HEK293 (cell line): ENCODE results near the gene RIPK4.

ENCODE experiments used
- BCL11B ChIP-seq: fragments of 450-650 bp; formaldehyde crosslinking; IDR thresholded peaks from 2 replicates; pipeline ENCODE4 v1.5.1; 2016; ENCODE audit warnings: low read depth, missing biosample characterization, missing genetic modification characterization
- EGR2 ChIP-seq: fragments of 450-650 bp; formaldehyde crosslinking; IDR thresholded peaks from 2 replicates; pipeline ENCODE4 v1.5.1; 2016; ENCODE audit warnings: low read depth, missing biosample characterization, missing genetic modification characterization
- HOXD13 ChIP-seq: sonication (generic); formaldehyde crosslinking; IDR thresholded peaks from 2 replicates; pipeline ENCODE4 v1.8.0; 2022; ENCODE audit warnings: missing genetic modification reagents, borderline replicate concordance
- IKZF3 ChIP-seq: fragments of 450-650 bp; IDR thresholded peaks from 2 replicates; pipeline ENCODE4 v1.5.0; 2018; ENCODE audit warnings: missing biosample characterization, mild to moderate bottlenecking, missing genetic modification characterization, moderate library complexity
- KLF8 ChIP-seq: fragments of 450-650 bp; formaldehyde crosslinking; IDR thresholded peaks from 2 replicates; pipeline ENCODE4 v1.5.1; 2016; ENCODE audit warnings: missing biosample characterization, missing genetic modification characterization
- OSR2 ChIP-seq: fragments of 450-650 bp; formaldehyde crosslinking; IDR thresholded peaks from 2 replicates; pipeline ENCODE4 v1.5.1; 2016; ENCODE audit warnings: missing biosample characterization, missing genetic modification characterization
- PRDM1 ChIP-seq: fragments of 450-650 bp; formaldehyde crosslinking; IDR thresholded peaks from 2 replicates; pipeline ENCODE4; 2016; ENCODE audit warnings: missing biosample characterization, missing genetic modification characterization
- RBAK ChIP-seq: fragments of 450-650 bp; formaldehyde crosslinking; IDR thresholded peaks from 2 replicates; pipeline ENCODE4 v1.5.1; 2016; ENCODE audit warnings: missing biosample characterization, missing genetic modification characterization
- SETDB1 ChIP-seq: IDR thresholded peaks from one replicate; pipeline ENCODE4 v1.6.1; 2017; ENCODE audit warnings: mild to moderate bottlenecking, low read length, moderate library complexity, mixed read lengths; ENCODE audit not compliant: insufficient read length
- SP3 ChIP-seq: fragments of 450-650 bp; formaldehyde crosslinking; IDR thresholded peaks from 2 replicates; pipeline ENCODE4 v1.5.1; 2016; ENCODE audit warnings: missing biosample characterization, missing genetic modification characterization
- TRIM28 ChIP-seq: IDR thresholded peaks from 2 replicates; pipeline ENCODE4 v1.6.1; 2011; ENCODE audit warnings: low read length, control low read depth, borderline replicate concordance
- TSHZ1 ChIP-seq: fragments of 450-650 bp; formaldehyde crosslinking; IDR thresholded peaks from 2 replicates; pipeline ENCODE4 v1.5.1; 2016; ENCODE audit warnings: missing biosample characterization, missing genetic modification characterization, borderline replicate concordance
- WT1 ChIP-seq: fragments of 450-650 bp; formaldehyde crosslinking; IDR thresholded peaks from 2 replicates; pipeline ENCODE4 v1.5.1; 2016; ENCODE audit warnings: missing biosample characterization, missing genetic modification characterization
- ZBTB1 ChIP-seq: fragments of 450-650 bp; formaldehyde crosslinking; IDR thresholded peaks from 2 replicates; pipeline ENCODE4 v1.5.1; 2016; ENCODE audit warnings: missing biosample characterization, missing genetic modification characterization
- ZBTB21 ChIP-seq: fragments of 450-650 bp; formaldehyde crosslinking; IDR thresholded peaks from 2 replicates; pipeline ENCODE4 v1.5.1; 2017; ENCODE audit warnings: missing biosample characterization, missing genetic modification characterization
- ZNF175 ChIP-seq: fragments of 450-650 bp; formaldehyde crosslinking; IDR thresholded peaks from 2 replicates; pipeline ENCODE4 v1.5.1; 2016; ENCODE audit warnings: missing biosample characterization, missing genetic modification characterization
- ZNF184 ChIP-seq: fragments of 450-650 bp; IDR thresholded peaks from 2 replicates; pipeline ENCODE4 v1.5.1; 2018; ENCODE audit warnings: missing biosample characterization, mild to moderate bottlenecking, missing genetic modification characterization
- ZNF19 ChIP-seq: fragments of 450-650 bp; formaldehyde crosslinking; IDR thresholded peaks from 2 replicates; pipeline ENCODE4; 2016; ENCODE audit warnings: missing biosample characterization, missing genetic modification characterization, low read depth
- ZNF324 ChIP-seq: fragments of 450-650 bp; formaldehyde crosslinking; IDR thresholded peaks from 2 replicates; pipeline ENCODE4 v1.5.1; 2016; ENCODE audit warnings: missing biosample characterization, missing genetic modification characterization
- ZNF510 ChIP-seq: fragments of 450-650 bp; formaldehyde crosslinking; IDR thresholded peaks from 2 replicates; pipeline ENCODE4 v1.5.1; 2018; ENCODE audit warnings: mild to moderate bottlenecking, missing genetic modification characterization, missing biosample characterization; ENCODE audit not compliant: insufficient replicate concordance
- ZNF629 ChIP-seq: fragments of 450-650 bp; formaldehyde crosslinking; IDR thresholded peaks from 2 replicates; pipeline ENCODE4 v1.5.1; 2017; ENCODE audit warnings: missing biosample characterization, missing genetic modification characterization
- ZNF664 ChIP-seq: fragments of 450-650 bp; formaldehyde crosslinking; IDR thresholded peaks from 2 replicates; pipeline ENCODE4 v1.5.1; 2016; ENCODE audit warnings: missing biosample characterization, missing genetic modification characterization
- ZNF677 ChIP-seq: fragments of 450-650 bp; IDR thresholded peaks from 2 replicates; pipeline ENCODE4 v1.5.0; 2018; ENCODE audit warnings: missing biosample characterization, mild to moderate bottlenecking, missing genetic modification characterization, moderate library complexity
- ZSCAN23 ChIP-seq: fragments of 450-650 bp; formaldehyde crosslinking; IDR thresholded peaks from 2 replicates; pipeline ENCODE4 v1.5.1; 2016; ENCODE audit warnings: missing biosample characterization, missing genetic modification characterization
- TF ChIP-seq, protein P1 (sequence below): fragments of 450-650 bp; formaldehyde crosslinking; IDR thresholded peaks from 2 replicates; pipeline ENCODE4 v1.5.1; 2016; ENCODE audit warnings: missing biosample characterization, missing genetic modification characterization
- TF ChIP-seq, protein P2 (sequence below): fragments of 450-650 bp; formaldehyde crosslinking; IDR thresholded peaks from 2 replicates; pipeline ENCODE4 v1.5.1; 2016; ENCODE audit warnings: missing biosample characterization, missing genetic modification characterization
- TF ChIP-seq, protein P3 (sequence below): fragments of 450-650 bp; formaldehyde crosslinking; IDR thresholded peaks from 2 replicates; pipeline ENCODE4 v1.5.1; 2016; ENCODE audit warnings: missing biosample characterization, missing genetic modification characterization
- TF ChIP-seq, protein P4 (sequence below): fragments of 450-650 bp; formaldehyde crosslinking; IDR thresholded peaks from 2 replicates; pipeline ENCODE4 v1.5.1; 2016; ENCODE audit warnings: missing biosample characterization, missing genetic modification characterization

RIPK4 gene

GRCh38 chr21:41706678-41707077, 60.2 kb downstream of the RIPK4 start (continued):
- TF ChIP-seq TSHZ1 (tag by site-specific recombination) (peak; percentile 69; the same call in 1 of the 2 replicates), IKZF3 (no peak), HOXD13 (no peak), SETDB1 (peak; percentile 94), SP3 (tag by site-specific recombination) (peak; percentile 30; the same call in 1 of the 2 replicates), ZNF677 (tag by site-specific recombination) (no peak), ZNF664 (tag by site-specific recombination) (0 out of 2 replicates have a peak, but pooled peaks have one; percentile 45), TRIM28 (peak; percentile 79), ZNF19 (0 out of 2 replicates have a peak, but pooled peaks have one; percentile 7), EGR2 (tag by site-specific recombination) (peak; percentile 100), BCL11B (tag by site-specific recombination) (no peak), ZNF175 (no peak), WT1 (tag by site-specific recombination) (peak; percentile 92), RBAK (tag by site-specific recombination) (peak; percentile 90), PRDM1 (tag by site-specific recombination) (peak; percentile 89), OSR2 (tag by site-specific recombination) (peak; percentile 66; the same call in 1 of the 2 replicates), ZSCAN23 (tag by site-specific recombination) (0 out of 2 replicates have a peak, but pooled peaks have one; percentile 41), ZBTB21 (tag by site-specific recombination) (0 out of 2 replicates have a peak, but pooled peaks have one; percentile 44), KLF8 (tag by site-specific recombination) (peak; percentile 68), ZNF324 (tag by site-specific recombination) (0 out of 2 replicates have a peak, but pooled peaks have one; percentile 64), ZBTB1 (tag by site-specific recombination) (no peak), ZNF184 (0 out of 2 replicates have a peak, but pooled peaks have one; percentile 10), ZNF510 (tag by site-specific recombination) (no peak), ZNF629 (tag by site-specific recombination) (peak; percentile 67)
- TF ChIP-seq, protein P1, sequence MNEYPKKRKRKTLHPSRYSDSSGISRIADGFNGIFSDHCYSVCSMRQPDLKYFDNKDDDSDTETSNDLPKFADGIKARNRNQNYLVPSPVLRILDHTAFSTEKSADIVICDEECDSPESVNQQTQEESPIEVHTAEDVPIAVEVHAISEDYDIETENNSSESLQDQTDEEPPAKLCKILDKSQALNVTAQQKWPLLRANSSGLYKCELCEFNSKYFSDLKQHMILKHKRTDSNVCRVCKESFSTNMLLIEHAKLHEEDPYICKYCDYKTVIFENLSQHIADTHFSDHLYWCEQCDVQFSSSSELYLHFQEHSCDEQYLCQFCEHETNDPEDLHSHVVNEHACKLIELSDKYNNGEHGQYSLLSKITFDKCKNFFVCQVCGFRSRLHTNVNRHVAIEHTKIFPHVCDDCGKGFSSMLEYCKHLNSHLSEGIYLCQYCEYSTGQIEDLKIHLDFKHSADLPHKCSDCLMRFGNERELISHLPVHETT, result peak; percentile 78; the same call in 1 of the 2 replicates
- TF ChIP-seq, protein P2, sequence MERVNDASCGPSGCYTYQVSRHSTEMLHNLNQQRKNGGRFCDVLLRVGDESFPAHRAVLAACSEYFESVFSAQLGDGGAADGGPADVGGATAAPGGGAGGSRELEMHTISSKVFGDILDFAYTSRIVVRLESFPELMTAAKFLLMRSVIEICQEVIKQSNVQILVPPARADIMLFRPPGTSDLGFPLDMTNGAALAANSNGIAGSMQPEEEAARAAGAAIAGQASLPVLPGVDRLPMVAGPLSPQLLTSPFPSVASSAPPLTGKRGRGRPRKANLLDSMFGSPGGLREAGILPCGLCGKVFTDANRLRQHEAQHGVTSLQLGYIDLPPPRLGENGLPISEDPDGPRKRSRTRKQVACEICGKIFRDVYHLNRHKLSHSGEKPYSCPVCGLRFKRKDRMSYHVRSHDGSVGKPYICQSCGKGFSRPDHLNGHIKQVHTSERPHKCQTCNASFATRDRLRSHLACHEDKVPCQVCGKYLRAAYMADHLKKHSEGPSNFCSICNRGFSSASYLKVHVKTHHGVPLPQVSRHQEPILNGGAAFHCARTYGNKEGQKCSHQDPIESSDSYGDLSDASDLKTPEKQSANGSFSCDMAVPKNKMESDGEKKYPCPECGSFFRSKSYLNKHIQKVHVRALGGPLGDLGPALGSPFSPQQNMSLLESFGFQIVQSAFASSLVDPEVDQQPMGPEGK (tag by site-specific recombination), result peak; percentile 54; the same call in 1 of the 2 replicates
- TF ChIP-seq, protein P3, sequence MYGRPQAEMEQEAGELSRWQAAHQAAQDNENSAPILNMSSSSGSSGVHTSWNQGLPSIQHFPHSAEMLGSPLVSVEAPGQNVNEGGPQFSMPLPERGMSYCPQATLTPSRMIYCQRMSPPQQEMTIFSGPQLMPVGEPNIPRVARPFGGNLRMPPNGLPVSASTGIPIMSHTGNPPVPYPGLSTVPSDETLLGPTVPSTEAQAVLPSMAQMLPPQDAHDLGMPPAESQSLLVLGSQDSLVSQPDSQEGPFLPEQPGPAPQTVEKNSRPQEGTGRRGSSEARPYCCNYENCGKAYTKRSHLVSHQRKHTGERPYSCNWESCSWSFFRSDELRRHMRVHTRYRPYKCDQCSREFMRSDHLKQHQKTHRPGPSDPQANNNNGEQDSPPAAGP, result peak; percentile 85
- TF ChIP-seq, protein P4, sequence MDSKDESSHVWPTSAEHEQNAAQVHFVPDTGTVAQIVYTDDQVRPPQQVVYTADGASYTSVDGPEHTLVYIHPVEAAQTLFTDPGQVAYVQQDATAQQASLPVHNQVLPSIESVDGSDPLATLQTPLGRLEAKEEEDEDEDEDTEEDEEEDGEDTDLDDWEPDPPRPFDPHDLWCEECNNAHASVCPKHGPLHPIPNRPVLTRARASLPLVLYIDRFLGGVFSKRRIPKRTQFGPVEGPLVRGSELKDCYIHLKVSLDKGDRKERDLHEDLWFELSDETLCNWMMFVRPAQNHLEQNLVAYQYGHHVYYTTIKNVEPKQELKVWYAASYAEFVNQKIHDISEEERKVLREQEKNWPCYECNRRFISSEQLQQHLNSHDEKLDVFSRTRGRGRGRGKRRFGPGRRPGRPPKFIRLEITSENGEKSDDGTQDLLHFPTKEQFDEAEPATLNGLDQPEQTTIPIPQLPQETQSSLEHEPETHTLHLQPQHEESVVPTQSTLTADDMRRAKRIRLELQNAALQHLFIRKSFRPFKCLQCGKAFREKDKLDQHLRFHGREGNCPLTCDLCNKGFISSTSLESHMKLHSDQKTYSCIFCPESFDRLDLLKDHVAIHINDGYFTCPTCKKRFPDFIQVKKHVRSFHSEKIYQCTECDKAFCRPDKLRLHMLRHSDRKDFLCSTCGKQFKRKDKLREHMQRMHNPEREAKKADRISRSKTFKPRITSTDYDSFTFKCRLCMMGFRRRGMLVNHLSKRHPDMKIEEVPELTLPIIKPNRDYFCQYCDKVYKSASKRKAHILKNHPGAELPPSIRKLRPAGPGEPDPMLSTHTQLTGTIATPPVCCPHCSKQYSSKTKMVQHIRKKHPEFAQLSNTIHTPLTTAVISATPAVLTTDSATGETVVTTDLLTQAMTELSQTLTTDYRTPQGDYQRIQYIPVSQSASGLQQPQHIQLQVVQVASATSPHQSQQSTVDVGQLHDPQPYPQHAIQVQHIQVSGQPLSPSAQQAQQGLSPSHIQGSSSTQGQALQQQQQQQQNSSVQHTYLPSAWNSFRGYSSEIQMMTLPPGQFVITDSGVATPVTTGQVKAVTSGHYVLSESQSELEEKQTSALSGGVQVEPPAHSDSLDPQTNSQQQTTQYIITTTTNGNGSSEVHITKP, result 0 out of 2 replicates have a peak, but pooled peaks have one; percentile 17
